ENCODE results near the gene APBA1. TPM values are rescaled to one million over a fixed set of nuclear protein-coding genes. Genes with fewer than 3 reads are reported as not detected.

APBA1 gene
- total RNA-seq, 1 donor from 2014 or later: 8.7 TPM

DNA sequence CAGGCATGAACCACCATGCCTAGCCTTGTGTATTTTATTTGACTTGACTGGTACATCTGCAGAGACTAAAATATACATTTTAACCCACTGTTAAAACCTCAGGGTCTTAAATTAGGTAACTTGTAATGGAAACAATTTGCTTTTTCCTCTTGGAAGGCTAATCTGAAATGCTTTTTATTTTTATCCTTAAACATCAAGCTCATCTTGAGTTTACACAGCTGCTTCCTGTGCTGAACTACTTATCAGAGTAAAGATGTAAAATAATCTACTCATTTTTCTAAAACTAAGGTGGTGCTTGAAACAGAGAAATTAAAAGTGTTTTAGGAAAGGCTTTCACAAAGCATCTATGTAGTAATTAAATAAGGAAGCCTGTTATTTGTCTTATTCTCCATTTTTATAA is 203.0 kb downstream of the APBA1 start:
- Histone ChIP-seq H3K36me3 (peaks cover 0 to 14% of the 10 kb centered on the region in 2 donors), H3K27ac (no peak overlapping the region), H3K4me3 (no peak overlapping the region), H3K9me3 (no peaks in the 10 kb centered on the region), H3K4me1 (no peaks in the 10 kb centered on the region), H3K27me3 (no peaks in the 10 kb centered on the region)
- intact Hi-C loops (cut with DNase I): loop anchor here (10.0 kb wide), 1 partner anchor 86 kb away; no protein-coding TSS in a partner anchor
- TF ChIP-seq, protein P1, sequence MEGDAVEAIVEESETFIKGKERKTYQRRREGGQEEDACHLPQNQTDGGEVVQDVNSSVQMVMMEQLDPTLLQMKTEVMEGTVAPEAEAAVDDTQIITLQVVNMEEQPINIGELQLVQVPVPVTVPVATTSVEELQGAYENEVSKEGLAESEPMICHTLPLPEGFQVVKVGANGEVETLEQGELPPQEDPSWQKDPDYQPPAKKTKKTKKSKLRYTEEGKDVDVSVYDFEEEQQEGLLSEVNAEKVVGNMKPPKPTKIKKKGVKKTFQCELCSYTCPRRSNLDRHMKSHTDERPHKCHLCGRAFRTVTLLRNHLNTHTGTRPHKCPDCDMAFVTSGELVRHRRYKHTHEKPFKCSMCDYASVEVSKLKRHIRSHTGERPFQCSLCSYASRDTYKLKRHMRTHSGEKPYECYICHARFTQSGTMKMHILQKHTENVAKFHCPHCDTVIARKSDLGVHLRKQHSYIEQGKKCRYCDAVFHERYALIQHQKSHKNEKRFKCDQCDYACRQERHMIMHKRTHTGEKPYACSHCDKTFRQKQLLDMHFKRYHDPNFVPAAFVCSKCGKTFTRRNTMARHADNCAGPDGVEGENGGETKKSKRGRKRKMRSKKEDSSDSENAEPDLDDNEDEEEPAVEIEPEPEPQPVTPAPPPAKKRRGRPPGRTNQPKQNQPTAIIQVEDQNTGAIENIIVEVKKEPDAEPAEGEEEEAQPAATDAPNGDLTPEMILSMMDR (IDR thresholded peaks at IDR 0.05): no peak
- no peak for DNase-seq (ENCODE audit: low spot score in 2 of 2)

DNA sequence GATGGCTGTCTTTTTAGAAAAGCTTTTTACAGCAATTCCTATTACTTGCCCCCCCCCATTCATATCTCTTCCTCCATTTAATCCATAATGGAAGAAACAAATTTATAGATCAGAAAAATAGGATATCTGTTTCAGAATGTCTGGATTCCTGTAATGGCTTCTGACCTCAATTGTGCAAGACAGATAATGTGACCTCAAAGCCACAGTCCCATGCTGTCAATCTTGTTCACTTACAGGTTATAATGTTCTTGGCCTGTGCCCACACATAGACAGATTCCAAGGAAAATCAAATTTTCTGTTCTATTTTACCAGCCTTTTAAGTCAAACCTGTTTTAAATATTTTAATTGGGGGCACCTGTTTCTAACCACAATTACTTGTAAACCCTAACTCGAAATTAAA is 203.8 kb downstream of the APBA1 start:
- no peak for DNase-seq (ENCODE audit: low spot score in 2 of 2)
- Histone ChIP-seq H3K4me1 (no peaks in the 10 kb centered on the region), H3K36me3 (peaks cover 0 to 14% of the 10 kb centered on the region in 2 donors), H3K9me3 (no peaks in the 10 kb centered on the region), H3K27me3 (no peaks in the 10 kb centered on the region), H3K4me3 (no peak overlapping the region), H3K27ac (no peak overlapping the region)
- TF ChIP-seq, protein P1 (IDR thresholded peaks at IDR 0.05): no peak
- intact Hi-C loops (cut with DNase I): loop anchor here (10.0 kb wide), 1 partner anchor 86 kb away; no protein-coding TSS in a partner anchor

DNA sequence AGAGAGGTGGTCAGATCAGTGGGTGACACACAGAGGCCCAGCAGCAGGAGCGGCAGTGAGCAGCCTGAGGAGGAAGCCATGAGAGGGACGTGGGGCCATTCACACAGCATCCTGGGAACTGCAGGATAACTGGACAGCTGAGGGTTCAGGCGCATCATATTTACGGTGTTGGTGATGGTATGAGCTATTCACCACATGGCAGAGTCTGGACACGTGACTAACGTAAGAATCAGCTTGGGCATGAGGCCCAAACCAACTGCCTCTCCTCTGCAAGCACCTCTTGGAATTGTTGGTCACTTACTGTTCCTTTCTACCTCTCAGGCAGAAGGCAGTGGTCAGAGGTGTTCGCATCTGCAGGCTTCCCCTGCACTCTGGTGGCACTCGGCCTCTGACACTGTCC is 206.0 kb downstream of the APBA1 start:
- H3K27ac ChIP-seq: no peak overlapping the region
- H3K27me3 ChIP-seq: no peaks in the 10 kb centered on the region
- no peaks in the 10 kb centered on the region for H3K9me3 ChIP-seq
- TF ChIP-seq, protein P1 (IDR thresholded peaks at IDR 0.05): no peak
- peaks cover 0 to 14% of the 10 kb centered on the region in 2 donors for H3K36me3 ChIP-seq
- no peaks in the 10 kb centered on the region for H3K4me1 ChIP-seq
- intact Hi-C loops (cut with DNase I): loop anchor here (10.0 kb wide), 1 partner anchor 89 kb away; no protein-coding TSS in a partner anchor
- no peak overlapping the region for H3K4me3 ChIP-seq
- DNase-seq (ENCODE audit: low spot score in 2 of 2): no peak

DNA sequence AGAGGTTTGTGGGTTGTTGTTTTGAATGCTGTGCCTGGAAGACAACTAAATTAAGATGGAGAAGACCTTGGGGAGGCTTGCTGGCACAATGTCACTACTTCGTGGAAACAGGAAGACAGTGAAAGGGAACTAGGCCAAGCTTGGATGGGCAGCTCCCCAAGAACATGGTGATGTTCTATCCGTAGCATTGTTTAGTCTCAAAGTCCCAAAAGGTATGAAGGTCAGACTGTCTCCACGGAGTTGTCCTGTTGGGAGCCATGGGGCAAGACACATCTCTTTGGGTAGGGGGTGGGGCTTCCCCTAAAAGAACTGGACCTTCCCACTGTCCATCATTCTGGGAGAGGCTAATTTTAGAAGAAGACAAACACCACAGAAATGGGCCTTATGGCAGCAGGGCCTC is 206.7 kb downstream of the APBA1 start:
- Histone ChIP-seq H3K4me1 (no peaks in the 10 kb centered on the region), H3K9me3 (no peaks in the 10 kb centered on the region), H3K4me3 (no peak overlapping the region), H3K27me3 (no peaks in the 10 kb centered on the region), H3K36me3 (peaks cover 0 to 14% of the 10 kb centered on the region in 2 donors), H3K27ac (no peak overlapping the region)
- no peak for DNase-seq (ENCODE audit: low spot score in 2 of 2)
- TF ChIP-seq, protein P1 (IDR thresholded peaks at IDR 0.05): no peak
- intact Hi-C loops (cut with DNase I): loop anchor here (10.0 kb wide), 1 partner anchor 89 kb away; no protein-coding TSS in a partner anchor

DNA sequence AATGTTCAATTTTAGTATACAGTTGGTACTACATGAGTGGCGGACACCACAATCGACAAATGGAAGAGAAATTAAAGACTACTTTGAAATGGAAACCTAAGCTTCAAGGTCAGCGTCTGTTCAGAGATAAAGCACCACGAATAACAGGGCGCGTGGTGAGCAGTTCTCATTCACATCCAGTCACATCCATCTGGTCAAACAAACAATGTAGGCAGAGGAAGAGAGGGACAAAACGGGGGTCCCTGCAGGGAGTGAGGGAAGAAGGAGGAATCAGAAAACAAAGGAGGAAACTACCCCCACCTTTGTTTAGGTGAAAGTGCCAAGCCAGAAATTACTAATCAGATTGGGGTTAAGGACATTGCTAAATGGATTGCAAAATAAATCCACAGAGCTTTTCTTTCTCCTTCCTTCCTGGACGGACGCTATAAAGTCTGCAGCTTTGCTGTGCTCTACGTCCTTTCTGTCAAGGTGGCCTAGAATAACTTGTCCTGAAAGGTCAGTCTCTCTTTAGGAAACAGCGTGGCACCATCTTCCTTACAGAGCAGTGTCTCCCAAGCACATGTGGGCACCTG is 208.6 kb downstream of the APBA1 start:
- intact Hi-C loops (cut with DNase I): loop anchor here (10.0 kb wide), 1 partner anchor 91 kb away; no protein-coding TSS in a partner anchor
- TF ChIP-seq, protein P1 (IDR thresholded peaks at IDR 0.05): no peak
- no peak overlapping the region for H3K27ac ChIP-seq
- no peaks in the 10 kb centered on the region for H3K27me3 ChIP-seq
- no peak overlapping the region for H3K4me3 ChIP-seq
- no peaks in the 10 kb centered on the region for H3K9me3 ChIP-seq
- H3K4me1 ChIP-seq: no peaks in the 10 kb centered on the region
- H3K36me3 ChIP-seq: peaks cover 0 to 14% of the 10 kb centered on the region in 2 donors
- no peak for DNase-seq (ENCODE audit: low spot score in 2 of 2)

Measured in ascending aorta (tissue), 2 donors.